NCI-H345 (cell line): ENCODE measurements around the gene LTBP2.
"Not testable (repeated sequence)": the region's sequence is repeated elsewhere in the genome, so short reads cannot be mapped to it uniquely, and the experiment has no call there.

ENCODE experiments used
- DNase-seq: peaks from one replicate; lab custom pipeline; 2025; lab: John Stamatoyannopoulos, UW

Gene LTBP2

DNA sequence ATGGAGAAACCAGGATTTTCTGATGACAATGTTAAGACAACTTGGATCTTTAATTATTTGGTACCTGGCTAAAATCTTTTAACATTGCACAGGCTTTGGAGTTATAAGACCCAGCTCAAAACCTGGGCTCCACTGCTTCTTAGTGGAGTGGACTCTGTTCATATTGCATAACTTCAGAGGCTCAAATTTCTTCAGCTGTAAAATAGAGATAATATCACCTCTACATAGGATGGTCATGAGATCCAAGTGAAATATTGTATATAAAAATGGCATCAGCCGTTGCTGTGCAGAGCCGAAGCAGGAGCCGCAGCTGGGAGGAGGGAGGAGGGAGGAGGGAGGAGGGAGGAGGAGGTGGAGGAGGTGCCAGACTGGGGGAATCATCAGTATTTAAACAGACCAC, 129.5 kb downstream of the LTBP2 start:
- DNase-seq: no peak

DNA sequence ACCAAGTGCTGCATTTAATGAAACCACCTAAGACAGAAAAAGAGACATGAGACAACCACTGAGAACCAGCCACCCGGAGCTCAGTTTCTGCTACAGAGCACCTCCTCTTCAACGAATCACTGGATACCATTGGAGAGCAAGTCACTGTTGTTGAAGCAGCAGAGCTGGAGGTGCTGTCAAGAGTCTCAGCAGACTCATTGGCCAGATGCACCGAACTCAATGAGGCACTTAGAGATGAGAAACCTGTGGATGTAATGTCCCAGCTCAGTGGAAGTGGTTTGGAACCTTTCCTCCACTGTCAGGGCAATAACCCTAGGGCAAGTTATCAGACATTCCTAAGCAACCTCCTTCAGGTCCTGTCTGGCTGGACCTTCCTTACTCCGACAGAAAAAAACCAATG, 132.0 kb downstream of the LTBP2 start:
- DNase-seq: no peak

DNA sequence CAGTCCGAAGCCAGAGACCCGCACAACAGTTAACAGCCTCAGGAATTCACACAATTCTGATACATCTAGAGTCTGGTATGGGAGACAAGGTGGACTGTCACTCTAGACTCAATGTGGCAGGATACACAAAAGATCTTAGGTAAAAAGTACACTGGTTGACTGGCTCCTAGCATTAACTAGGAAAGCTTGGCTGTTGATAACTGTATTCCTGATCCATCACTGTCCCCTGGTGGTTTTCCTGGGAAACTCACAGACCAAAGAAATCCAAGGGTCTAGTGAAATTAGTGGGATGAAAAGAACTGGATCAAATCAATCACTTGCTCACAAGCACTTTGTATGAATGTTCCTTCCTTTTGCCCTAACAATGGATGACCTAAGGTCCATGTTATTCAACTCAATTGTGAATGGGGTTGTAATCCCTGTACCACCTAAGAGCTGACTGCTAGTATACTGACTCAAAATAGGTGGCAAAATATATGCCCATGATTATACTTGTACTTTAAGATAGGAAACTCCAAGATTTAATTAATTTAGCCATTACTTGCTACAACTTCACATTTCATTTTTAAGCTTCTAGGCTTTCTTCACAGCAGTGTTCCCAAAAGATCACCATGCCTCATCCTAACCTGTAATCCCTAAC, 132.9 kb downstream of the LTBP2 start:
- DNase-seq: no peak

DNA sequence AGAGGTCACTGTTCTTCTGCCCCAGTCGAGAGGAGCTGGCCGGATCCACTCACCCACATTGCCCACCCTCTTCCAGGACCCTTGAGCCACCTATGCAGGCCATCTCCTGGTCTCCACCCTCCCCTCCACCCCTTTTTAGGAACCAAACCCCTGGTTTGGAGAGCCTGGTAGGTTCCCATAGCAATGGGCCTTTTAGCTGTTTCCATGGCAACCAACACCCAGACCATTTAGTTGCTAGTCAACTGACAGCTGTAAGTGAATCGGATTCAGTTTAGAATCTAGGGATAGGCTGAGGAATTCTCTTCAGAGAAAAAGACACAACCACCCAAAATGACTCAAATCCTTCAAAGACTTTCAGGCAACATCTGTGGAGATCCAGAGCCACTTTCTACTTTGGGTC, 135.4 kb downstream of the LTBP2 start:
- no peak for DNase-seq

- no peak for DNase-seq
Observed at GRCh38 chr14:74476107-74476506, 135.9 kb downstream of the LTBP2 start.

DNA sequence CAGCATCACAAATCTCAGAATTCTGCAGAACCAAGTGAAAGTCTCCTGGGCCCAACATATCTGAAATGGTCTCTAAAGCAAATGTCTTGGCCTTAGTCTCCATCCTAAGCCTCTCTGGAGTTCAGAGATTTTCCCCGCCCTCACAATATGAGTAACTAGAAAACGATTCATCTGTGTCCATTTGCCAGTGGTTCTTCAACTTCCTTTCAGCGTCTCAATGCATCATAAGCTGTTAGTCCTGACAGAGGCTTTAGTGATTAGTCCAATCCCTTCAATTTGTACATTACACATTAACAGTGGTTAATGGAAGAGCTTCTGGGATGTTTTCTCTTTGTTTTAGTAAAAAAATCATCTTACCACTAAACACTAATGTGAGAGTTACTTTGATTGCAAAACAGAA, 136.4 kb downstream of the LTBP2 start:
- DNase-seq: no peak

DNA sequence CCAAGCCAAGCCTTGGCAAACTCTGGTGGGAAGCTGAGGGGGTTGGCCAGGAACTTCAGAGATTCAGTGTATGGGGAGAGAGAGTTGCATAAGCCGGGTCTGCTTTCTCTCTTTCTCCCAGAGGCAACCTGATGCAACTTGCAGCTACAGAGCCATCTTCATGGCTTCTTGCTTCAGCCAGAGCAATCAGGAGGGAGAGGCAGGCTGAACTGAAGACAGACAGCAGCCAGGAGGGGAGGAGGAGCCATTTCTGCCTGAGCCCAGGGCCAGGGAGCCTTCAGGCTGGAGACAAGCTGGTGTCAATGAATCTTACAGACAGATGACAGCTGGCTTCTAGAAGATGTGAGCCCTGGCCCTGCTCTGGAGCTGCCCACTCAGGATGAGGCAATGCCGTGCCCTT, 137.7 kb downstream of the LTBP2 start:
- no peak for DNase-seq

DNA sequence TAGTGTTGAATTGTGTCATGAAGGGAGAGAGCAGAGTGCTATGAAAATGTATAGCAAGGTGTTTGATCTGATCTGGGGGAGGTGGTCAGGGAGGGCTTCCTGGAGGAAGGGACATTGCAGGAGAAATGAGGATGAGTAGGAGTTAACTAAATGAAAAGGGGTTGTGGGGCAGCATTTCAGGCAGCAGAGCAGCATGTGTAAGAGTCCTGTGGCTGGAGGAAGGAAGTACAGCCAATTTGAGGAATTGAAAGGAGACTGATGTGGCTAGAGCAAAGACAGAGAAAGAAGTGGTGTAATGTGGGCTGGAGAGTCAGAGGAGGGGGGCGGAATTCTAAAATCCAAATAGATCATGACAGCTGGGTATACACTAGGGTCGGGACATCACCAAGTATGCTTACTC, 139.4 kb downstream of the LTBP2 start:
- DNase-seq: no peak

DNA sequence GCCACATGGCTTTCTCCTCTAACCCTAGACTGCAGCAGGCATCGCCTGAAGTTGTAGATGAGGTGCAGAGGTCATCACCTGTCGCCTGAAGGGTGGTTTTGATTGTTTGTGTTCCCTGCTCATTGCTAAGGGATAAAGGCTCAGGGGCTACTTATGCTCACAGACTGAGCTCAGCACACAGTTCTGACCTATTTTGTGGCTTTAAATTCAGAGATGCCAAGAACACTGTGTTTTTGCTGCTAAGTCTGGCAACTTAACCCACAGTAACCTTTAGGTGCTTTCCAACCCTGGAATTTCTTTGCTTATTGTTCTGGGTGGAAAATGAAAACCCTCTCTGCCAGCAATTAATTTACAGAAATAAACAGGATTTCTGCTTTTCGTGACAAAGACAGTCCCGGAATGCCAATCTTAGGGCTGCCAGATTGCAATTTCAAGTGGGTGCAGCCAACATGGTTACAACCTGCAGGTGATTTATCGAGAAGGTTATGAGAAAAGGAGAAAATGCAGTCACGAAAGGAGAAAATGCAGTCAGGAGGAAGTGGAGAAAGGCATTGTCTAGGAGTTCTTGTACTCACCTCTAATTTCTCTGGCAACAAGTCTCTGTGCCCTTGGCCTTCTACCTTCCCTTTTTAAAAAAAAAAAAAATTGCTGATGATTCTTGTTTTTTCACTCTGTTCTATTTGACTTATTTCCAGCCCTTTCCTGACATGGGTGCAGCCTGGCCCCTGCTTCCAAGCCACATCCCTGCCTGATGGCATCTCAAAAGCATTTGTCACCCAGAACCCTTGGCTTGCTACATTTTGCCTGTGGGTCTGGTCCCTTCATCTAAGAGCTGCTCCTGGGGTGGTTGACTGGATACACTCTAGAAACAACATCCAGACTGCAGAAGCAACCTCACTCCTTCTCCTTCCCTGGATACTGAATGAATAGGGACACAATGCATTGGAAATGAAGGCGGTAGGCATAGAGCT, 142.2 kb downstream of the LTBP2 start:
- DNase-seq: no peak

DNA sequence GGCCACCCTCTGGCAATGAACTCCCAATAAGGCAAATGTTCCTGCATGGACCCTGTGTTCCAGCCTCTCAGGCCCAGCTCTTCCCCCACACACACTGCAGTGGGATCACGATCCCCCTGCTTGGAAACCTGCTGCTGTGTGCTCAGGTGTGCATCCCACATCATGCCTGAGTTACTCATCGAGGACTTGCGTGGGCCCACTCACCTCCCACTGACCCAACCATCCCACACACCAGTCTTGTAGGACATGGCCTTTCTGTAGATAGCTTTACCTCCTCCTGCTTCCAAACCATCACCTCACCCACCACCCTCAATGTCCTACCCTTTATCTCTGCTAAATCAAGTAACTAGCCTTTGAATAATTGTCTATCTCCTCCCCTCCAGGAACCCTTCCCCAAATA, 143.5 kb downstream of the LTBP2 start:
- no peak for DNase-seq

DNA sequence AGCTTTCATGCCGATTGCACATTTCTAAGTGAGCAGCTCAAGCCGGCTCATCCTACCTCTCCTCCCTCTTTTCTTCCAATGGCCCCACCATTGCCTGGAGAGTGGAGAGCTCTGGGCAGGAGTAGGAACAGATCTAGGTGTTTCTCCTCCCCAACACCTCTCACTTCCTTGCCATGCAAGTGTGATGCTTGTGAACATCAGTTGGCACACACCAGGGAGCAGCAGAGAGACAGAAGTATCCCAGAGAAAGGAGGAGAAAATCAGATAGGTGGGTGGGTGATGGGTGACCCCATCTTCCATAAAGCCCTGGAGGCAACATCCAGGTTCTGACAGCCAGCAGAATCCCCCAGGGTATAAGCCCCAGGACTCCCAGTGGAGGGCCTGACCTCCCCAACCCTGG, 146.7 kb downstream of the LTBP2 start:
- DNase-seq: no peak

DNA sequence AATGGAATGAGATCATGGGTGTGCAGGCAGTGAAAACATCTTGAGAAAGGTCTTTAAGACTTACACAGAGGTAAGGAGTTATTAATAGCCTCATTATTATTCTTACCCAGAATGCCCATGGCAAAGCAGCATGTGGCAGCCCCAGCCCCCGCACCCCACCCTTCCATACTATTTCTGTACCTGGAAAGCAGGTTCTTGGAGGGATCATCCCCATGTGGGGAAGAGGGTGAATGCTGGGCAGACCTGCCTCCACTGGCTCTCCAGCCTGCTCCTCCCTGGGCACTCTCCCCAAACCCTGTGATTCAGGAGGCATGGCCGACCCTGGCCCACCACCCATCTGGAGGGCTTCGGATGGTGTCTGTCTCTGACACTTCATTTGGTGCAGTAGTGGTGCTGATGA, 147.3 kb downstream of the LTBP2 start:
- no peak for DNase-seq

DNA sequence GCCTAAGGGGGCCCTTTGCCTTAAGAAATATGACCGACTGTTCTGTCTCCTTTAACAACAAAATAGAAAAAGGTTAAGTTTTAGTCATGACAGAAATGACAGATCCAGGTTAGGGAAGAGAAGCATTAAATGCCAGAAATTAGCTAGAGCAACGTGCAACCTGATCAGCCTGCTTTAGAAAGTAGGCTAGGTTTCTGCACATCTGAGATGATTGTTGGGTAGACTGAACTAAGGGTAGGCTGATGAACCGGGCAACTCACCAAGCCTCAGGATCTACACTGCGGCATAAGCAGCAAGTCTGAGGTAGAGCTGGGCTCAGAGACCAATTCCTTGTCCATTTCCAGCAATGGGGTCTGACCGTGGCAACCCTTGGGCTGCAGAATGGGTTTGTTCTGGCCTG, 148.3 kb downstream of the LTBP2 start:
- no peak for DNase-seq

DNA sequence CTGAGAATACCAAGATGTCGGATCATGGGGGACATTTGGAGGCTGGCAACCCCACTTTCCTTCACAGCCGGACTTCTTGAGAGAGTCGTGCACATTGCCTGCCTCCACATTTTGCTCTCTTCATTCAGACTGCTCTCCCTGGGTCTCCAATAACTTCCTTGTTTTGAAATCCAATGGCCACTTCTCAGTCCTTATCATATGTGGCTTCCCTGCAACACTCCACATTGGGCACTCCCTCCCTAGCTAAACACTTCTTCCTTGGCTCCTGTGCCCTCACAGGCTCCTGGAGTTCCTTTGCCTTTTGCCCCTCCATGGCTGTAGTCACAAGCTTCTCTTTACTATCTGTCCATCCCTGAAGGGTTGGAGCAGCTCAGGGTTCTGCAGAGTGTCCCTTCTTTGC, 149.0 kb downstream of the LTBP2 start:
- no peak for DNase-seq

GRCh38 chr14:74459976-74460375, 152.1 kb downstream of the LTBP2 start:
- DNase-seq: no peak

DNA sequence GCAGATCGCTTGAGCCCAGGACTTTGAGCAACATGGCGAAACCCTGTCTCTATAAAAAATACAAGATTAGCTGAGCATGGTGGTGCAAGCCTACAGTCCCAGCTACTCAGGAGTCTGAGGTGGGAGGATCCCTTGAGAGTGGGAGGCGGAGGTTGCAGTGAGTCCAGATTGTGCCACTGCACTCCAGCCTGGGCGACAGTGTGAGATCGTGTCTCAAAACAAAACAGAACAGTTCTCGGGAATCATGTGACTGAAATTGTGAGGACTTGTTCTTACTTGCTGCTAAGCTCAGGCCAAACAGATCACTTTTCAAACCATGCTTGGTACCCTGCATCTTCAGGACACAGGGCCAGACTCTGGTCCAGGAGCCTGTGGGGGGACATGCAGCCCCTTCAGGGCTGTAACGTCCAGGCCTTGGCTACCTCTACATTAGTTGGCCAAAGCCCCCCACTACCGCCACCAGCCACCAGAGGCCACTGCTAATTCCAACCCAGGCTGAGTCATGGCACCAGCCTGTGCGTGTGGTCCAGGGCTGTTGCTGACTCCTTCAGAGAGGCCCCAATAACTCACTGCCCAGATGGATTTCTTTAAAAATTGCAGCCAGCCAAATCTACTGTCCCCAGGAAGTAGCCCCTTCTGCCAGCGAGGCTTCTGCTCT, 152.6 kb downstream of the LTBP2 start:
- DNase-seq: no peak

DNA sequence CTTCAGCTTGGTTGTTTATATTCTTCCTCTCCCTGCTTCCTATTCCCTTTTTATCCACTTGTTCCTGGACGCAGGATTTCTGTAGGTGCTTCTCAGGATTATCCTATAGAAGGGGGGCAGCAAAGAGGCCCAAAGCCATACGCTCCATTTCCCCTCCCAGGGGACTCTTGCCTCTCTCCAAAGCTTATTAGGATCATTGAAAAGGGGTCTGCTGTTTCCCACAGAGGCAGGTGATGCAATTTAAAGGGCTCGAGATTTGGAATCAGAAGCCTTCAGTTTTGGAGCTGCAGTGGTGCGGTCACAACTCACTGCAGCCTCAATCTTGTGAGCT, 154.5 kb downstream of the LTBP2 start:
- DNase-seq: no peak

- DNase-seq: no peak
Observed at GRCh38 chr14:74456684-74457564, 155.1 kb downstream of the LTBP2 start.

GRCh38 chr14:74454397-74454796, 157.6 kb downstream of the LTBP2 start:
- DNase-seq: not testable (repeated sequence)
